ENCODE results near the gene MOGAT2.

Gene MOGAT2

DNA sequence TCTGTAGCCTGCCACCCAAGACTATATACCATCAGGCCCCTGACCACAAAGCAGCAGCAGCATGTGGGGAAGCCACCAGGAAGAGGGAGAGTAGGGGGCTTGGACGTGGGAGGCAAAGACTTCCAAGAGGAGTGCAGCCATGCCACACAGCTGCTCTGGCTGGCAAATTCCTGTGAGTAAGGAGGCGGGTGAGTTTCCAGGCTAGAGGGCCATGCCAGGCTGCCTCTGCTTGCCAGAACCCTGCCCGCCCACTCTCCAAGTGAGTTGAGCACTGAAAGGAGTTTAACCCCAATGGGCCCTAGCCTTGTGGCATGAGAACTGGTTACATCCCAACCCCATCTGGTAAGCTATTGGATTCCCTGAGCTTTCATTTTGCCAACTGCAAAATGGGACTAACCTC is 46.2 kb downstream of the MOGAT2 start:
- TF ChIP-seq GATA2 (IDR thresholded peaks at IDR 0.05; ENCODE audit: low read depth, low read length) (no peak), GATA3 (IDR thresholded peaks at IDR 0.05; ENCODE audit: low read depth, low read length) (no peak)

- TF ChIP-seq GATA3 (IDR thresholded peaks at IDR 0.05; ENCODE audit: low read depth, low read length), result no peak
- no peak for TF ChIP-seq GATA2 (IDR thresholded peaks at IDR 0.05; ENCODE audit: low read depth, low read length)
Observed at GRCh38 chr11:75765116-75765515, 47.5 kb downstream of the MOGAT2 start.

DNA sequence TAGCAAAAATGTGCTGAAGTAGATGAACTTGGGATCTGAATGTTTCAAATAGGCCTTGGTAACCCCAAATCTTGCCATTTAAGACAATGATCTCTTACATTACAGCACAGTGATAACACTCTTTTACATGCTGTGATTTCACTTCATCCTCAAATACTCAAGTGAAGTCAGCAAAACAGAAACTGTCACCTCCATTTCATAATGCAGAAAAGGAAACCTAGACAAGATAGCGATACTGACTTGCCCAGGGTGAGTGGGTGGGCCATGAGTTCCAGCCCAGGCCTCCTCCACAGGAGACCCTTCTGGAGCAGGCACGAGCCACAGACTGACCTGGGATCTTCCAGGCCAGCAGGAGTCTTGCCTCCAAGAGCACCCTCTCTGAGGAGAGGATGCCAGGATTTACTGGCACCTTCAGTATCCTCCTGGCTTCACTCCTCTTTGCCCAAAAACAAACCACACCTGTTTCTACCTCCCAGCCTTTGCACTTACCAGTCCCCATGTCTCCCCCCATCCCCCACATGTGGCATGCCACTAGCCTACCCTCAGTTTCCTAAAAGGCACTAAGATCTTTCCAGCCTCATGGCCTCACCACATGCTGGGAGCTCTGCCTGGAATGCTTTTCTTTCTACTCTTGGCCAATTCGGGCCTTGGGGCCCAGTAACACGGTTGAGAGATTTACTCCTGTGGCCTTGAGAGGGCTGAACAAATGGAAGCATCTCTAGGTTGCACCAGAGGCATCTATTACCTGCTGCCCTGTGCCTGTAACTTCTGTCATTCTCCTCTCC is 49.0 kb downstream of the MOGAT2 start:
- no peak for TF ChIP-seq GATA2 (IDR thresholded peaks at IDR 0.05; ENCODE audit: low read depth, low read length)
- TF ChIP-seq GATA3 (IDR thresholded peaks at IDR 0.05; ENCODE audit: low read depth, low read length), result no peak

- TF ChIP-seq GATA3 (IDR thresholded peaks at IDR 0.05; ENCODE audit: low read depth, low read length) (no peak), GATA2 (IDR thresholded peaks at IDR 0.05; ENCODE audit: low read depth, low read length) (no peak)
Observed at GRCh38 chr11:75767228-75767572, 49.6 kb downstream of the MOGAT2 start.

GRCh38 chr11:75767793-75768111 is 50.1 kb downstream of the MOGAT2 start:
- TF ChIP-seq GATA3 (IDR thresholded peaks at IDR 0.05; ENCODE audit: low read depth, low read length) (no peak), GATA2 (IDR thresholded peaks at IDR 0.05; ENCODE audit: low read depth, low read length) (no peak)

DNA sequence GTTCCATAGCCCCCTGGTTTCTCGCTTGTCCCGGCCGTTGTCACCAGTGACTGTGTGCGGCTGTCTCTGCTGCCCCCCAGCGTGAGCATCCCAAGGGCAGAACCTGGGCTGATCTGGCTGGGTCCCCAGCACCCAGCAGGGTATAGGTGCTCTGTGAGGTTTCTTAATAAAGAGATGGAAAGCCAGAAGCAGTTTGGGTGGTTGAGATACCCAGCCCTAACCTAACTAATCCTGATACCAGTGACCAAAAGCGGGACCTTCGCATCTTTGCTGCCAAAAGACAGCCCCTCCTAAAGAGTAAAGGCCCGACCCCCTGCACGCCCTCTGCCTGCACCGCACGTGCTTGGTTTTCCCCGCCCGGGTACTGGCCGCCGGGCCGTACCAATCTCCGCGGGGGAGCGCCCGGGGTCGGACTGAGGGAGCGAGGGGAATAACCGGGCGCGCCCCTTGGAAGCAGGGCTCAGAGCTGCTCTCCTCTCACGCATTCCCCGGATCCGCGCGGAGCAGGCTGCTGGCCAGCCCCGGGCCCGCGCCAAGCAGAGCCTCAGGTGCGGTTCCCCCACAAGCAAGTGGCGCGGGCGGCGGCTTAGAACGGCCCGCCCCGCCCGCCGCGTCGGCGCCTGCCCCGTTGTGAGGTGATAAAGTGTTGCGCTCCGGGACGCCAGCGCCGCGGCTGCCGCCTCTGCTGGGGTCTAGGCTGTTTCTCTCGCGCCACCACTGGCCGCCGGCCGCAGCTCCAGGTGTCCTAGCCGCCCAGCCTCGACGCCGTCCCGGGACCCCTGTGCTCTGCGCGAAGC is 50.7 kb downstream of the MOGAT2 start, which contains the start of gene DGAT2:
DGAT2 (plus strand) TSS at position 667 of the 797 bp plus-strand sequence. CDS start 214 bp downstream, outside the sequence.
- TF ChIP-seq GATA2 (IDR thresholded peaks at IDR 0.05; ENCODE audit: low read depth, low read length) (no peak), GATA3 (IDR thresholded peaks at IDR 0.05; ENCODE audit: low read depth, low read length) (no peak)

GRCh38 chr11:75768909-75769771 is 51.5 kb downstream of the MOGAT2 start:
- TF ChIP-seq GATA3 (IDR thresholded peaks at IDR 0.05; ENCODE audit: low read depth, low read length), result no peak
- TF ChIP-seq GATA2 (IDR thresholded peaks at IDR 0.05; ENCODE audit: low read depth, low read length), result no peak

GRCh38 chr11:75770102-75770501 is 52.5 kb downstream of the MOGAT2 start:
- TF ChIP-seq GATA2 (IDR thresholded peaks at IDR 0.05; ENCODE audit: low read depth, low read length) (no peak), GATA3 (IDR thresholded peaks at IDR 0.05; ENCODE audit: low read depth, low read length) (no peak)

- TF ChIP-seq GATA2 (IDR thresholded peaks at IDR 0.05; ENCODE audit: low read depth, low read length) (no peak), GATA3 (IDR thresholded peaks at IDR 0.05; ENCODE audit: low read depth, low read length) (no peak)
Observed at GRCh38 chr11:75771646-75772410, 54.2 kb downstream of the MOGAT2 start.

DNA sequence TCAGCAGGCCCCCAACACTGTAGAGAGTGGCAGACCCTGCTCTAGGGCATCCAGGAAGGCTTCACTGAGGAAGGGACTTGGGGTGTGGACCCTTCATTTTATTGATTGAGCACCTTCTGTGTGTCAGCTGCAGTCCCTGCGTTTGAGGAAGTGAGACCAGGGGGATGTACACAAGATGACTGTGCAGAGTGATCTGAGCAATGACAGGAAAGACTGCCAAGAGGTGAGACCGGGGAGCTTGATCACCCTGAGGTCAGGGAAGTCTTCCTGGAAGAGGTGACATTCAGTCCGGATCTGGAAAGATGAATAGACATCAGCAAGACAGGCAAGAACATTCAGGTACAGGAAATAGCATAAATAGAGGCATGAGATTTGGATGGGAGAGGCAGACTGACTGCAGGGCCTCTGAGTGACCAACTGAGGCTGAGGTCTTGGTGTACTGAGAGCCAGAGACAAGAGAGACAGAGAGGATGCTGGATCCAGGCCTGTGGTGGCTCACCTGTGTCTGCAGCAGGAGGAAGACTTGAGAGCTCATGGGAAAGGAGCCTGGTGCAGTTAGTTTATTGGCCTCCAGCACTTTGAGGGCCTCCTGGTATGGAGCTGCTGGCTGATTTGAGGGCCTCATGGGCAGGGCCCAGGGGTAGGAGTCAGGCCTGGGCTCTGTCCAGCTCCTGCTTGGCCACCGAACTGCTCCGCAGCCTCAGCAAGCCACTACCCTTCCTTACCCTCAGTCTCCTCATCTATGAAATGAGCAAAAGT is 56.1 kb downstream of the MOGAT2 start:
- no peak for TF ChIP-seq GATA2 (IDR thresholded peaks at IDR 0.05; ENCODE audit: low read depth, low read length)
- TF ChIP-seq GATA3 (IDR thresholded peaks at IDR 0.05; ENCODE audit: low read depth, low read length), result no peak

DNA sequence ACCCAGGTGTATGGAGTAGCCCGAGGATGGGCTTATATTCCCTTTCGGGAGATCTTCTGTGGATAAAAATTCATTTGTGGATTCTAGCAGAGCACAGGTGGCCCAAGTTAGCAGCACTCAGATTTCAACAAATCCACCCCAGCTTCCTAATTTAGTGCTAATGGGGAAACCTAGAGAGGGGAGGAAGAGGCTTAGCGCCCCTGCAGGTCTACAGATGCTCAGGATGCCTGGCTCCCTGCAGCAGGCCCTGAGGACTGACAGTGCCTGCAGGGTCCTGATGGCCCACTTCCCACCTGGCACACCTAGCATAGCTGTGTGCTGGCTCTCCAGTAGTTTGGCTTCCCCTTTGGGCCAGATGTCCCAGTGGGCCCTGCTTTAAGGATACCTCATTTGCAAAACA is 57.4 kb downstream of the MOGAT2 start:
- TF ChIP-seq GATA3 (IDR thresholded peaks at IDR 0.05; ENCODE audit: low read depth, low read length), result no peak
- no peak for TF ChIP-seq GATA2 (IDR thresholded peaks at IDR 0.05; ENCODE audit: low read depth, low read length)

DNA sequence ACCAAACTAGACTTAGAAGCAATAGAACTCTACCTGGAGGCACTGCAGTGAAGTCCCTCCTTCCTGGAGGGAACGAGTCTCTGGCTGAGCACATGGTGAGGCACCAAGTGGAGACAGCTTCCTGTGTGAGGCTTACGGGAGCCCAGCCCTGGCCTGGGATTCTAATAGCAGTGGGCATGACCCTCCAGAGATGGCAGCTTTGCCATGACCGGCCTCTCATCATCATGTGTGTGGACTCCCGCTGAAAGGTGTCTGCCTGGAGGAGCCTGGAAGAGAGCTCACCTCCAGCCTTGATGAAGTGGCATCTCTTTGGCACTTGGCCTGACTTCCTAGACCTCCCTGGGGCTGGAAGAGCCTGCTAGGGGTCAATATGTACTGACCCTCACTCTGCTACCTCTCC is 58.9 kb downstream of the MOGAT2 start:
- no peak for TF ChIP-seq GATA2 (IDR thresholded peaks at IDR 0.05; ENCODE audit: low read depth, low read length)
